Stimulated activated CD8-positive, alpha-beta memory T cell treated with anti-CD3 and anti-CD28 coated beads, Interleukin-7, amount 100 ng/mL, for 48 hours (primary cell): Measurements from ENCODE around the gene L1CAM.
"Not testable (repeated sequence)": the region's sequence is repeated elsewhere in the genome, so short reads cannot be mapped to it uniquely, and the experiment has no call there.

Source experiments
- DNase-seq, 2 donors: peaks; one replicate each; pipeline ENCODE4 v3.0.0-alpha.2; 2020; ENCODE audit warnings: low read depth in 1 of 2; ENCODE audit errors: extremely low read depth in 1 of 2

L1CAM gene

GRCh38 chrX:153832728-153833127 lies 53.2 kb downstream of the L1CAM start:
- no peak for DNase-seq

DNA sequence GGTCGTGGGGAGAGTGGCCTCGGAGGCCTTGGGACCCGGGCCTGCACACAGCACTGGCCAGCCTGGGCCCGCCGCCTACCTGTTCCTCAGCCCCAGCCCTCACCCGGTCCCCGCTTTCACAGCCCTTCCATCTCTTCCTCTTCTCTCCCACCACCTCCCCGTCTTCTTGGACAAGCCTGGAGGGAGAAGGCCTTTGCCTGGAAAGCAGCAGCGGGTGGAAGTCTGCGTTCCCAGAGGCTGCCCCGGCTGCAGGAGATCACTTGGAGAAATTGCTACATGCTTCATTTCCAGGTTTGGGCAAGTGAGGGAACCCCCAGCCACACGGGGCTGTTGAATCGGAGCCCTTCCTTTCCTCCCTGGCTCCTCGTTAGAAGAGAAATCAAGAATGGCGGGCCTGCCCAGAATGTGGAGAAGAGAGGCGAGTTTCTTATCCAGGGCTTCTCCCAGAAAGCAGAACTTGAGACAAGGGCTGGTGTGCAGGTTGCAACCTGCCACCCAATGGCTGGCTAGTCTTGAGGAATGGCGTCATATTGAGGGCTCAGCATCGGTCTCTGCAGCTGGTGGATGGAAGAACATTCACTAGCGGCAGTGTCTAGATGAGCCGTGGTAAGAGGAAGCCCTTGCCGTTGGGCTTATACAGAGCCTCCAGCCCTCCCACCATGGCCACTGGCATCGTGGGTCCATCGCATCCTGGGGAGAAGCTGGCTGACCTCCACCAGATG lies 54.4 kb downstream of the L1CAM start:
- DNase-seq: no peak

DNA sequence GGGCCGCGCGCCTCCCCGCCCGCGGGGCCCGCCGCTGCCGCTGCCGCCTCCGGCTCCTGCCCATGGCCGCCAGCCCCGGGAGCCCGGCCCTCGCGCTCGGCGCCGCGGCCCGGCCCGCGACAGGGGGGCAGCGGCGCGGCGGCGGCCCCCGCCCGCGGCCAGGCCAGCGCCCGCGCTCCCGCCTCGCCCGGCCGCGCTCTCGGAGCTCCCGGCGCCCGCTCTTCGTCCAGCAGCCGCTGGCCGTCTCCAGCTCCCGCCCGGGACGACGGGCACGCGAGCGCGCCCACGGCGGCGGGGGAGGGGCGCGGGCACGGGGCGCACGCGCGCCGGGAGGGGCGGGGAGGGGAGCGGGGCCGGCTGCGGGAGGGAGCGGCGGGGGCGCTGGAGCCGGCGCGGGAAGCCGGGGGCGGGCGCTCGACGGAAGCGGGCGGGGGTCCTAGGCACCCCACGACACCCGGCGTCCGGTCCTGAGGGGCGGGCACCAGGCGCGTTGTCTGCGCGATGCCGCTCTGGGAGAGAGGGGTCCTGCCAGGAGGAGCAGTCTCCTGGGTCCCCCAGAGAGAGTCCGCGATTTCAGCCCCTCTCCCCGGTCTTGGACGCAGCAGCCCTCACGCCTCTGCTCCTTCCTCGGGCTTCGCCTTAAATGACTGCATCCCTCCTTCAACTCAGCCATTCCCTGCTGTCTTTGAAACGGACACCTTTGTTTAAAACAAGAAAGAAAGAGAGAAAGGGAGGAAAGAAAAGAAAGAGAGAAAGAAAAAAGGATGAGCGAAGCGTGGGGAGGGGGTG lies 55.1 kb downstream of the L1CAM start:
- DNase-seq: no peak

DNA sequence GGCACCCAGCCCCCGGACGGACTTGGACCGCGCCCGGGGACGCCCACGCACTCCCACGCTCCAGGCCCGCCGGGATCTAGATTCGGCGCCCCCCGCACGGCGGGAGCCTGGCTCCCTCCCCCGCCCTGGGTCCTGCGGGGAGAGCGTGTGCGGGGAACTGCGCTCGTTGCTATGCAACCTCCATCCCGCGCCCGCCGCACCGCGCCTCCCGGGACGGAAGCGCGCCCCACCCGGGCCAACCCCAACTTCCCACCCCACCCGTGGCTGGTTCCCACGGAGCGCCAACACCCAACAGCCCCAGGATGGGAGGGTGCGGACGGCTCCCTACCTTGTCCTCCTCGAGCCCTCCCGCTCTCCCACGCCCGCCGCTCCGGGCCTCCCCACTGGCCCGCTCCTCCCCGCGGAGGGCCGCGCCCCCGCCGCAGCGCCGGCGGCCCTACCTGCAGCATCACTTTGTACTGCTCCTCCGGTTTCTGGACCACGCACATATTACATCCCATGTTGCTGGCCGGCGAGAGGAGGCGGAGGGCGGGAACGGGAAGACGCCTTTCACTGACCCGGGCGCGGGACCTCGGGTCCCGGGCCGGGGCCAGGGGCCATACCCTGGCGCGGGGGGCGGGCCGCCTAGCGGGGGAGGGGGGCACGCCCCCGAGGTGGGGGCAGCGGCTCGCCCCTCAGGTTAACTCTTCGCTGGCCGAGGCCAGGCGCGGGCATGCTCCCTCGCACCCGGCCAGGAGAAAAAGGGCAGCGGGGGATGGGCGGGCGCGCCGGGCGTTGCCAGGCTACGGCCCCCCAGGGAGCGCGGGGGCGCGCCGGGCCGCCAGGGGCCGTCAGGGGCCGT lies 56.0 kb downstream of the L1CAM start, which contains the start of gene PDZD4:
TSS of gene PDZD4 (minus strand) at position 746 of the 841 bp plus-strand sequence. CDS start at position 500, 246 bp downstream.
- no peak for DNase-seq

GRCh38 chrX:153829549-153829798 lies 56.5 kb downstream of the L1CAM start:
- no peak for DNase-seq

DNA sequence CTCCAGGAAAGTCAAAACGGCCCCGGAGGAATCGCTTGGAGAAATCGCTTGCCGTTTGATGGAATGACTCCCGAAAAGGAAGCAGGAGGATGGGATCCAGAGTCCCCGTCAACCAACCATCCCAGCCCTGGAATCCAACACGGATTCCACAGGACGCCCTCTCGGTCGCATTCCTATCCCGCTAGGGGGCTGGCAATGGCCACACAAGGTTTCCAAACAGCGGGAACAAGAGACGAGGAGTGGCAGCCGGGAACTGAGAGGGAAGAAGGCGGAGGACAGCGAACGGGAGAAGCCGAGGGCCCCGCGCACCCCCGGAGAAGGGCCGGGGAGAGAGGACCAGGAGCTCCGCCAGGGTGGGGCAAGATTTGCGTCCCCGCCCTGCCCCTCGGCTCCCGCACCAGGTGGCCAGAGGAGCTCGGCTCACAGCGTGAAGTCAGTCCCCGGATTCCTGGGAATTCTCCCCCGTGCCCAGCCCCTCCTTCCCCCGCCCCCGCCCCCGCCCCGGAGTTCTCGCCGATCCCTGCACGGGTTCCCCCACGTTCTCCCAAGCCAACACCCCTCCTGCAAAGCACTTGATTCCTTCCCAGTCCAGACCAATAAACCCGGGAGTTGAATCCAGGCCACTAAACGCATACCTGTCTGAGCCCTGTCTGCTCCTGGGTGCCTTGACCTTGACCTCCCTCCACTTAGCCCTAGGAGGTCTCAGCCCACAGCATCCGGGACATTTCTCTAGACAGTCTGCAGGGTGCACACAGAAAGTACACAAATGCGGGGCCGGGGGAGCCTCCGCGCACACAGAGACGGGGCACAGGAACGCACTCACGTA lies 57.0 kb downstream of the L1CAM start:
- DNase-seq: no peak

- no peak for DNase-seq
These were observed 57.7 kb downstream of the L1CAM start for GRCh38 chrX:153828308-153828707.

- no peak for DNase-seq
These were observed 58.1 kb downstream of the L1CAM start for GRCh38 chrX:153827903-153828302.

- no peak for DNase-seq
These were observed 59.0 kb downstream of the L1CAM start for GRCh38 chrX:153827016-153827415.

DNA sequence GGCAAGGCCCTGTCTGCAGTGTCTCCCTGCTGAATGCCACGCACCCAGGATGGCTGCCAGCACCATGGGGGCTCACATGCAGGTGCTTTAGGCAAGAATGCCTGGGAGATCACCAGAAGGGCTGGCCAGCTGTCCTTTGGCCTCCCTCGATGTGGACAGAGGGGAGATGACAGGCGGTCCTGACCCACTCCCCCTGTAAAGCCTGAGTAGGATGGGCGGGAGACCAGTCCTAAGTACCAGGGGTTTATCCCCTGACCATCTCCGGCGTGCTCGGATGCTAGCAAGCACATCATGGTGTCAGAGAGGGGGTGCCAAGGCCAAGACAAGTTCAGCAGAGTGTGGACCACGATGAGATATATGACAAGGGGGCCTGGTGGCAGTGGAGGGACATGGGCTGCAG lies 60.9 kb downstream of the L1CAM start:
- no peak for DNase-seq

DNA sequence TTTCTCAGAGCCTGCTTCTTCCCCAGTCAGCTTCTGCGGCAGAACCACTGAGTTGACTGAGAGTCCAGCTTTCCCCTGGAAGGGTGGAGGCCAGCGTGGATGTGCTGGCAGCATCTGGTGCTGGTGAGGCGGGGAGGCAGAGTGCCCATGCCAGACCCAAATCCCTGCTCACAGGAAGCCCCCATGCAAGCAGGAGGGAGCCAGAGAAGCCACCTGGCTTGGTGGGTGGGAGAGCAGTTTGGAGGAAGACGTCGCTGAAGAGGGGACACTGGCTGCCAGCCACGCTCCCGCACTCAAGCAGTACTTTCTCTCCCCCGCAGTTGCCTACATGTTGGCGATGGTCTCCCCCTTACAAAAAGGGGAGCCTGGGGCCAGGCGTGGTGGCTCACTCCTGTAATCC lies 61.6 kb downstream of the L1CAM start:
- DNase-seq: no peak

- no peak for DNase-seq
These were observed 64.9 kb downstream of the L1CAM start for GRCh38 chrX:153821066-153821465.

- DNase-seq: no peak
These were observed 65.4 kb downstream of the L1CAM start for GRCh38 chrX:153820601-153821000.

DNA sequence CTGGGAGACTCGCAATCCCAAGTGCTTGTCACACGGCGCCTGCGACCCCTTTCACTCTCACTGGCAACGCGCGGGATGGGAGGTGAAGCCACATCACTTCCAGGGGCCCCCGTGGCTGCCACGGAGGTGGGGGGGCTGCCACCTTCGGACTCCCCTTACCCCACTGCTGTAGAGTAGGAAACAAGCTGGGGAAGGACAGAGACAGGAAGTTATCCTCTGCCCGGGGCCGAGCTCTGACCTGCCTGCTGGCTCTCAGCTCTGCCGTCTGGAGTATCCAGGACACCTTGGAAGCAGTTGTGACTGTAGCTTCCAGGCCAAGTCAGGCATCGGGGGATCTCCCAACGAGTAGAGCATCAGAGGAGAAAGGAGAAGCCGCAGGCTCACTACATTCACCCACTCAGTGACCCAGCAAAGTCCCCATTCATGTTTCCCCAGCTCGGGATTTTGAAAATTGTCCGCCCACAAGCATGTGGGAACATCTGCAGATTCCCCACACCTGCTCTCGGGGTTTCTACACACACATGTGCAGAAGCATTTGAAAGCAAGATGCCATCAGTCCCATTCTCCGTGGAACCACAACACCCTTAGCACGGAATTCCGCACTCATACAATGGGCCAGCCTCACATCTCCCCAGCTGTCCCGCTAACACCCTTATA lies 66.5 kb downstream of the L1CAM start:
- DNase-seq: no peak

DNA sequence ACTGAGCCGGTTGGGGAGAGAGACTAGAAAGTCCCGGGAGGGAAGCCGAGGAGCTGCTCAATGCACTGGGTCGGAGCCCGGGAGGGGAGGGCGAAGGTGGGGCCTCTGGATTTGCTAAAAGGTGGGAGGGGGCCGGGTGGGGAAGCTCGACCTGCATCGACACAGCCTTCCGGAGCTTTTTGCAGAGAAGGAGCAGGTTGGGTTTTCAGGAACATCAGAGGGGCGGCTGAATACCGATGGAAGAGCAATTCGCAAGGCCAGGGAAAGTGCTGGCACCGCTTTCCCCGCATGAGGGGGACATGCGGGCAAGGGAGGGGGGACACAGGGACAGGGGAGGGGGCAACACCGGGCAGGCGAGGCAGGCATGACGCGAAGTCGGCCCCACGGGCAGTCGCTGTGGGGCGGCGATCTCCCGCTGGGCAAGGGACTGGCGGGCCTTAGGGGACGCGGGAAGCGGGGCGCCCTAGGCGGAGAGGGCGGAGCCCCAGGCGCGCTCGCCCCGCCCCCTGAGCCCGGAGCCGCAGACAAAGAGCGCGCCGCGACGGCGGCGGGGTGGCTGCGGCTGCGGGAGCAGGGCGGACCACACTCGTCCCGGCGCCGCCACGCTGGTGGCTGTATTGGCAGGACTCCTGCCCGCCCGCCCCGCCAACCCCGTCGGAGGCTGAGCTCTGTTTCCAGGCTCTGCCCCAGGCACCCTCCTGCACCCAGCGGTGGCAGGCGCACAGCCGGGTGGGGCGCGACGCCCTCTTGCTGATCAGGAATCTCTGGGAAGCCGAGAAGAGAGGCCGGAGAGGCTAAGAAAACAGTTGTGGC lies 67.2 kb downstream of the L1CAM start:
- no peak for DNase-seq

GRCh38 chrX:153818064-153818463 lies 67.9 kb downstream of the L1CAM start:
- not testable (repeated sequence) for DNase-seq

GRCh38 chrX:153816831-153817690 lies 68.9 kb downstream of the L1CAM start:
- DNase-seq: no peak

GRCh38 chrX:153814591-153815315 lies 71.2 kb downstream of the L1CAM start:
- DNase-seq: no peak
